BJ (cell line): Measurements from ENCODE around the gene LTA. TPM values are rescaled to one million over a fixed set of nuclear protein-coding genes. Genes with fewer than 3 reads are reported as not detected.

Source experiments
- CTCF ChIA-PET: fragments of 350-600 bp; formaldehyde crosslinking; extraction: SDS; loops from one replicate; lab custom pipeline; 2021; ENCODE audit warnings: antibody characterized with exemption, inconsistent platforms; lab: Yijun Ruan, JAX
- POLR2A ChIA-PET: fragments of 300-600 bp; sonication (Branson Sonifier 250); formaldehyde crosslinking; extraction: SDS; loops from one replicate; lab custom pipeline; 2021; ENCODE audit warnings: antibody characterized with exemption; lab: Charles Lee
- DNase-seq: peaks from one replicate; pipeline ENCODE4 v3.0.0-alpha.2; 2011; ENCODE audit warnings: low read depth
- H3K27me3 ChIP-seq: 2 replicates; pipeline ENCODE4 v1.6.0; 2011; ENCODE audit warnings: low read length; ENCODE audit not compliant: control insufficient read depth, insufficient read depth
- H3K36me3 ChIP-seq: 2 replicates; pipeline ENCODE4 v1.5.1; 2011; ENCODE audit warnings: low read length; ENCODE audit not compliant: control insufficient read depth, insufficient read depth
- H3K4me3 ChIP-seq: 2 replicates; pipeline ENCODE4 v1.5.1; 2011; ENCODE audit warnings: low read depth, mild to moderate bottlenecking, control low read depth, low read length
- CTCF ChIP-seq: IDR thresholded peaks from 2 replicates; pipeline ENCODE4 v1.5.1; 2011; ENCODE audit warnings: low read depth, mild to moderate bottlenecking, control low read depth, inconsistent platforms, low read length, moderate library complexity; ENCODE audit not compliant: insufficient read depth
- polyA plus RNA-seq: library from polyadenylated mRNA; depleted of rRNA; stranded (reverse); fragments of >200 nt; gene quantifications from 2 replicates; pipeline ENCODE4 v1.2.3, GENCODE V29; 2011

Gene LTA
- polyA plus RNA-seq, 1 experiment, result not detected

DNA sequence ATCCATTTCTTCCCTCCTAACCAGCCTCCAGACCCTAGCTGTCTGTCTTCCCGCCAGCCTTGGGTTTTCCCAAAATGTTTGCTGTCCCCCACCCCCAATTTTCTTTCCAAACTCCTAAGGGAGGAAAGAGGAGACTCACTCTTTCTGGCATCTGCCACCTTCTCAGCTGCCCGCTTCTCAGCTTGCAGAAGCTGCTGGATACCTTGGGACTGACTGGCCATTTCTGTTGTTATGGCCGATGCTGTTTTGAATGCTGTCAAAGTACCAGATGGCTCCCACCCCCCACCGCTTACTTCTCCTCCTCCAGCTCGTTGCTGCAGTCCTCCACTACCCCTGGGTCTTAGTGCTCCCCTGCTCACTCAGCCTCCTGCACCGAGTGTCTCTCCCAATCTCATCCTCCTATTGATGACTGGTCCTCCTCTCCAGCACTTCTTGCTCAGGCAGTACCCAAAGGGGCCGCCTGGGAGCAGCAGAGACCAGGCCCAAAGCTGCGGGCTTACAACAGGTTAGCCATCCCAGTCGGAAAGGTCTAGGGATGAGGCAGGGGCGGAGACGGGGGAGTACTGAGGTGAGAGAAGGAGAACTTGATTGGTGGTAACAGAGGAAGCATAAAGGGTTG, 25.6 kb upstream of the LTA start, which contains the start of gene ATP6V1G2:
Gene ATP6V1G2 (minus strand): TSS at position 270 of the 619 bp plus-strand sequence. CDS start 49 bp downstream, at position 221.
- Histone ChIP-seq H3K4me3 (peak within 1 kb of the TSS; percentile 50), H3K36me3 (peaks cover 3% of the 10 kb centered on the region; the same call in 1 of the 2 replicates), H3K27me3 (no peaks in the 10 kb centered on the region)
- POLR2A ChIA-PET, result no interaction called here
- DNase-seq, result peak; percentile 62
- CTCF ChIA-PET, result interaction anchor here (0.6 to 17.0 kb wide), 26 partner anchors 11 to 932 kb away, joined by 3 to 433 read pairs (median 4); partner anchors contain the start of genes C6orf47, LST1, LTB and MCCD1
- peak; percentile 100 for TF ChIP-seq CTCF

DNA sequence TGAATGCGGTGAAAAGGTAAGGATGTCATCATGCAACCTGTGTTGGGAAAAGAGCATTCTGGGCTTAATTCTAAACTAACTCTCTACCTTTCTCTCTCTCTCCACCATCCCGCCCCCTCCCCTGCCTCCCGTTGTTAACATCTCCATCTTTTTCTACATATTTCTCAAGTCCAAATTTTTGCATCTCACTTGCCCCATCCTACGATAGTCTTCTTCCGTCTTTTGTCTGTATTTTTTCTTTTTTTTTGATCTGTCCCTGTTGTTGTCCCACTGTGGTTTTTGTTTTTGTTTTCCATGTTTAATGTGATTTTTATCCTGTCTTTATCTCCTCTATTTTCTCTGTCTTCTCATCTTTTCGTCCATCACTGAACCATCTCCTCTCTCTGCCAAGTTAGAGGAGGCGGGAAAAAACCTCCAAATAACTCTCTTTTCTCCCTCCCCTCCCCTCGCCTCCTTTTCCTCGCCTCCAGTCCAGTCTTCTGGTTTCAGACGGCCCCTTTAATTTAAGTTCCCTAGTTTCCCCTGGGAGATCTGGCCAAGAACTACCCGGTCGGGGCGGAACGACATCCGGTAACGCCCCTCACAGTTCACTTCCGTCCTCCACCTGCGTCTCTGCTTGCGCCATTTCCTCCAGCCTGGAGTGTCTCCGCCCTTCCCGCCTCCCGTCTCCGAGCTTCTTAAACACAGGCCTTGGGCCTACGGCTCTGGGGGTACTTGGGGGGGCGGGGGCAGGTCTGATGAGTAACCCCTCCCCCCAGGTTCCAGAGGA, 24.9 kb upstream of the LTA start, which contains the start of gene NFKBIL1:
Gene NFKBIL1 (plus strand): TSS at position 651 of the 769 bp plus-strand sequence. CDS start 87 bp downstream, at position 738.
- peak within 1 kb of the TSS; percentile 50 for H3K4me3 ChIP-seq
- peaks cover 3% of the 10 kb centered on the region; the same call in 1 of the 2 replicates for H3K36me3 ChIP-seq
- TF ChIP-seq CTCF, result no peak
- no peaks in the 10 kb centered on the region for H3K27me3 ChIP-seq
- ChIA-PET CTCF (interaction anchor here (0.5 to 17.0 kb wide), 23 partner anchors 12 to 933 kb away, joined by 3 to 433 read pairs (median 4); partner anchors contain the start of genes C6orf47, LST1, LTB and MCCD1), POLR2A (interaction anchor here (0.6 kb wide), 1 partner anchor 78 kb away, joined by 22 read pairs; no protein-coding TSS in a partner anchor)
- peak; percentile 90 for DNase-seq

GRCh38 chr6:31547727-31548543, 24.2 kb upstream of the LTA start:
- H3K27me3 ChIP-seq, result no peaks in the 10 kb centered on the region
- peak overlapping the region; percentile 50 for H3K4me3 ChIP-seq
- POLR2A ChIA-PET, result interaction anchor here (0.5 to 0.6 kb wide), 2 partner anchors 79 to 380 kb away, joined by 16 to 22 read pairs; no protein-coding TSS in a partner anchor
- CTCF ChIA-PET, result interaction anchor here (0.5 to 17.0 kb wide), 13 partner anchors 11 to 404 kb away, joined by 3 to 433 read pairs (median 3); partner anchors contain the start of genes LST1, LTB, NCR3 and TNF
- DNase-seq, result no peak
- H3K36me3 ChIP-seq, result peaks cover 3% of the 10 kb centered on the region; the same call in 1 of the 2 replicates
- no peak for TF ChIP-seq CTCF

GRCh38 chr6:31548544-31548873, 23.6 kb upstream of the LTA start:
- no peak for TF ChIP-seq CTCF
- Histone ChIP-seq H3K4me3 (peak overlapping the region; percentile 50; the same call in 1 of the 2 replicates), H3K27me3 (no peaks in the 10 kb centered on the region), H3K36me3 (peaks cover 3% of the 10 kb centered on the region; the same call in 1 of the 2 replicates)
- CTCF ChIA-PET, result interaction anchor here (1.2 to 17.0 kb wide), 5 partner anchors 11 to 61 kb away, joined by 3 to 433 read pairs (median 15); partner anchors contain the start of genes LST1, LTB, NCR3 and TNF
- POLR2A ChIA-PET, result interaction anchor here (0.5 kb wide), 1 partner anchor 380 kb away, joined by 16 read pairs; no protein-coding TSS in a partner anchor
- DNase-seq, result no peak
